NCI-H1105 treated with DMSO at 0.1 percent for 48 hours (cell line): ENCODE data around the gene PMM2.

ENCODE experiments used
- DNase-seq: peaks from one replicate; lab custom pipeline; 2025; lab: John Stamatoyannopoulos, UW

Gene PMM2

GRCh38 chr16:8887952-8888560 is 90.4 kb downstream of the PMM2 start:
- no peak for DNase-seq

GRCh38 chr16:8888951-8889892 is 91.6 kb downstream of the PMM2 start:
- no peak for DNase-seq

DNA sequence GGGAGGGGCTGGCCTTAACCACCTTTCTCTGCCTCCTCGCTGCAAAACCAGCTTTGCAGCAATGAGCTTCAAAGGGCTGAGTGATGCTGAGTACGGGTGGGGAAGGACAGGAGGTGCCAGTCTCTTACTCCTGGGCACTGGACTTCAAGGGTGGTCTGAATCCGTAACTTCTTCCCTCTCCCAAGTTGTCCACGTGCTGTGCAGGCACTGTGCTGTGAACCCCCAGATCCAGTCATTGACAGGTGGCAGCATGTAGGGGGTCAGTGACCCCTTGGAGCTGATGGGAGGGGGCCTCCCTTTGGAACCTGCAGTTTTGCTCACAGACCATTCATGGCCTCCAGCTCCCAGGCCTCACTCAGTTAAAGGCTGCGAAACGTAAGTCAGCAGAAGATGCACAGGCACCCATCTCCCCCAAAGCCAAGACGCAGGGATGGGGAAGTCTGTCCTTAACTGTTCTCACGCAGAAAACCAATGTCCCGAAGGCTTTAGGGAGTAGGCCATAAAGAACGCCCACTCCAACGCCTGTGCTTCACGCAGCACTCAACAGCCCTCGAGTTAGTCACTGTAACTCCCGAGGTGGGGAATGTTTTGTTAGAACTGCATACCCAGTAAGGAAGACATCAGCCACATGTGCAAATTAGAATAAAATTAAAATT is 92.4 kb downstream of the PMM2 start:
- DNase-seq, result no peak

- DNase-seq, result no peak
Observed at GRCh38 chr16:8890549-8890921, 92.9 kb downstream of the PMM2 start.

- no peak for DNase-seq
Observed at GRCh38 chr16:8892101-8892575, 94.5 kb downstream of the PMM2 start.

DNA sequence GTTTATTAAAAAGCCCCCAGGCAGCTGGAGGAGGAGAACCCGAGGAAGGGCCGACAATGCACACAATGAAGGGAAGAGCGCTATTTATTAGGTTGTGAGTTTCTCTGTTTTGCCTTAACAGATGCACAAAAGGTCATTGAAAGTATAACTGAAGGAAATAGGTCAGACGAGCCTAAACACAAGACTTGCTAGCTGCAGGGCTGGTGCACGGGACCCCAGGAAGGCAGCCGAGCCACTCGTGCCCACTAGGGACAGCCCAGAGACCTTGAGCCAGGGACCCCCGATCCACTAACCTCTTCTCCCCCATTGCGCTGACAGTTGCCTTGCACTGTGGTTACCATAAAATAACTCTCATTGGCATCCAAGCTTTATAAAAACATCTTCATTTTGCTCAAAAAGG is 95.8 kb downstream of the PMM2 start:
- DNase-seq, result no peak

- no peak for DNase-seq
Observed at GRCh38 chr16:8893976-8894690, 96.5 kb downstream of the PMM2 start.

DNA sequence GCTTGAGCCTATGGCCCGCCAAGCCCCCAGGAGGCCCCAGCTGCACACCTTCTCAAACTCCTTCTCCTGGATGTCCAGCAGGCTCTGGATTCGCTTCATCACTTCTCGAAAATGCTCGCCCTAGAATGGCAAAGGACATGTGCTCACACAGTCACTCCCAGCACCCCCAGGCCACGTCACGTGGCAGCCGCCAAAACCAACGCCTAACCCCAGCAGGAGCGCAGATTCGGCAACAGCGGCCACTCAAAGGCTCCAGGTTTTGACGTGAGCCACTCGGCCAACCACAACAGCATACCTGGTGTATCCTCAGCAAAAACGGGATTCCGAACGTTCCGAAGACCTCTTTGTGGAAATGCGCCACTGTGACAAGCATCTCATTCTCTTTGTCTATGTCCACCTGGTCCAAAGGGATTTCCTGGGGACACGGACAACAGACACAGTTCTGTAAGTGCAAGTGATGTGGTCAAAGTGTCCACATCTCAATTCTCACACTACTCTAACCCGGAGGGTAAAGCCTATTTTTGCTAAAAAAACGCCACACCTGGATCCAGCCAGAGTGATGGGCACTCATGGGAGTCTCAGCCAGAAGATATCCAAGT is 97.2 kb downstream of the PMM2 start:
- DNase-seq, result no peak

DNA sequence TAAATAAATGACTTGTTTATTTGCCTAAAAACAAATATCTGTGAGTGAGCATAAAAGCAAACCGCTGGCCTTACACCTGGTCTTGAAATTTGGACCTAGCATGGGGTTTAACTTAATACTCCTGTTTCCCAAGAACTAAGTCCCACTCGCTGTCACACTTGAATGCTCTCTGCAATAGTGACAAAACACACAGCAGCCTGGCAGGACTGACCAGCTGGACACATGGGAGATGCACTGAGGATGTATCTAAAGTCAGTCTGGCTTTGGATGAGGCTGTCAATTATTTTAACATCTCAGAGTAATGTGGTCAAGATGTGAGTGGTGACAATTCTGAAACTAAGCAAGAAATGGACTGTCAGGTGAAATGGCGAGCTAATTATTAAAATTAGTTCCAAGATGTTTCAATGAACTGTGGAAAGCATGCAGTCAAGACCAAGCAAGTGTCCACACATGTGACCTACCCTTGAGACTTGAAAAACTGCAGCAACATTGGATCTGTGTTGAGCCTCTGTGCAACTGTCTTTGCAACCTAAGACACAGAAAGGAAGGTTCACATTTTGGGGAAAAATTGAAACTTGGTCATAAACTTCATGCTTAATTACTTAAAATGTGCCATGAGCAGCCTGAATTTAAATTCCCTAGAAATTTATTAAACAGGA is 101.2 kb downstream of the PMM2 start:
- no peak for DNase-seq
